ENCODE data around the gene GMFB. TPM values are rescaled to one million over a fixed set of nuclear protein-coding genes. Genes with fewer than 3 reads are reported as not detected.

The GMFB gene
- total and polyA plus RNA-seq, 2 experiments from 2014 or later, result 56.5 to 88.3 TPM

DNA sequence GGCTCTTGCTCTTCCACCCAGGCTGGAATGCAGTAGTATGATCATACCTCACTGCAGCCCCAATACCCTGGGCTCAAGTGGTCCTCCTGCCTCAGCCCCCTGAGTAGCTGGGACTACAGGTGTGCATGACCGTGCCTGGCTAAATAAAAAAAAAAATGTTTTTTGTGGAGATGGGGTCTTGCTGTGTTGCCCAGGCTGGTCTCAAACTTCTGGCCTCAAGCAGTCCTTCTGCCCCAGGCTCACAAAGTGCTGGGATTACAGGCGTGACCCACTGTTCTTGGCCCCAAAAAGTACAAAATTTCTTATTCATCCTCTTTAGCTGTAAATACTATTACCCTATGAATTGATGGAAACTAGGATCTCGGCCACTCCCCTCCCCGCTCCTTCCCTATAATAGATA, 35.6 kb upstream of the GMFB start (continued):
- TF ChIP-seq, protein P1, sequence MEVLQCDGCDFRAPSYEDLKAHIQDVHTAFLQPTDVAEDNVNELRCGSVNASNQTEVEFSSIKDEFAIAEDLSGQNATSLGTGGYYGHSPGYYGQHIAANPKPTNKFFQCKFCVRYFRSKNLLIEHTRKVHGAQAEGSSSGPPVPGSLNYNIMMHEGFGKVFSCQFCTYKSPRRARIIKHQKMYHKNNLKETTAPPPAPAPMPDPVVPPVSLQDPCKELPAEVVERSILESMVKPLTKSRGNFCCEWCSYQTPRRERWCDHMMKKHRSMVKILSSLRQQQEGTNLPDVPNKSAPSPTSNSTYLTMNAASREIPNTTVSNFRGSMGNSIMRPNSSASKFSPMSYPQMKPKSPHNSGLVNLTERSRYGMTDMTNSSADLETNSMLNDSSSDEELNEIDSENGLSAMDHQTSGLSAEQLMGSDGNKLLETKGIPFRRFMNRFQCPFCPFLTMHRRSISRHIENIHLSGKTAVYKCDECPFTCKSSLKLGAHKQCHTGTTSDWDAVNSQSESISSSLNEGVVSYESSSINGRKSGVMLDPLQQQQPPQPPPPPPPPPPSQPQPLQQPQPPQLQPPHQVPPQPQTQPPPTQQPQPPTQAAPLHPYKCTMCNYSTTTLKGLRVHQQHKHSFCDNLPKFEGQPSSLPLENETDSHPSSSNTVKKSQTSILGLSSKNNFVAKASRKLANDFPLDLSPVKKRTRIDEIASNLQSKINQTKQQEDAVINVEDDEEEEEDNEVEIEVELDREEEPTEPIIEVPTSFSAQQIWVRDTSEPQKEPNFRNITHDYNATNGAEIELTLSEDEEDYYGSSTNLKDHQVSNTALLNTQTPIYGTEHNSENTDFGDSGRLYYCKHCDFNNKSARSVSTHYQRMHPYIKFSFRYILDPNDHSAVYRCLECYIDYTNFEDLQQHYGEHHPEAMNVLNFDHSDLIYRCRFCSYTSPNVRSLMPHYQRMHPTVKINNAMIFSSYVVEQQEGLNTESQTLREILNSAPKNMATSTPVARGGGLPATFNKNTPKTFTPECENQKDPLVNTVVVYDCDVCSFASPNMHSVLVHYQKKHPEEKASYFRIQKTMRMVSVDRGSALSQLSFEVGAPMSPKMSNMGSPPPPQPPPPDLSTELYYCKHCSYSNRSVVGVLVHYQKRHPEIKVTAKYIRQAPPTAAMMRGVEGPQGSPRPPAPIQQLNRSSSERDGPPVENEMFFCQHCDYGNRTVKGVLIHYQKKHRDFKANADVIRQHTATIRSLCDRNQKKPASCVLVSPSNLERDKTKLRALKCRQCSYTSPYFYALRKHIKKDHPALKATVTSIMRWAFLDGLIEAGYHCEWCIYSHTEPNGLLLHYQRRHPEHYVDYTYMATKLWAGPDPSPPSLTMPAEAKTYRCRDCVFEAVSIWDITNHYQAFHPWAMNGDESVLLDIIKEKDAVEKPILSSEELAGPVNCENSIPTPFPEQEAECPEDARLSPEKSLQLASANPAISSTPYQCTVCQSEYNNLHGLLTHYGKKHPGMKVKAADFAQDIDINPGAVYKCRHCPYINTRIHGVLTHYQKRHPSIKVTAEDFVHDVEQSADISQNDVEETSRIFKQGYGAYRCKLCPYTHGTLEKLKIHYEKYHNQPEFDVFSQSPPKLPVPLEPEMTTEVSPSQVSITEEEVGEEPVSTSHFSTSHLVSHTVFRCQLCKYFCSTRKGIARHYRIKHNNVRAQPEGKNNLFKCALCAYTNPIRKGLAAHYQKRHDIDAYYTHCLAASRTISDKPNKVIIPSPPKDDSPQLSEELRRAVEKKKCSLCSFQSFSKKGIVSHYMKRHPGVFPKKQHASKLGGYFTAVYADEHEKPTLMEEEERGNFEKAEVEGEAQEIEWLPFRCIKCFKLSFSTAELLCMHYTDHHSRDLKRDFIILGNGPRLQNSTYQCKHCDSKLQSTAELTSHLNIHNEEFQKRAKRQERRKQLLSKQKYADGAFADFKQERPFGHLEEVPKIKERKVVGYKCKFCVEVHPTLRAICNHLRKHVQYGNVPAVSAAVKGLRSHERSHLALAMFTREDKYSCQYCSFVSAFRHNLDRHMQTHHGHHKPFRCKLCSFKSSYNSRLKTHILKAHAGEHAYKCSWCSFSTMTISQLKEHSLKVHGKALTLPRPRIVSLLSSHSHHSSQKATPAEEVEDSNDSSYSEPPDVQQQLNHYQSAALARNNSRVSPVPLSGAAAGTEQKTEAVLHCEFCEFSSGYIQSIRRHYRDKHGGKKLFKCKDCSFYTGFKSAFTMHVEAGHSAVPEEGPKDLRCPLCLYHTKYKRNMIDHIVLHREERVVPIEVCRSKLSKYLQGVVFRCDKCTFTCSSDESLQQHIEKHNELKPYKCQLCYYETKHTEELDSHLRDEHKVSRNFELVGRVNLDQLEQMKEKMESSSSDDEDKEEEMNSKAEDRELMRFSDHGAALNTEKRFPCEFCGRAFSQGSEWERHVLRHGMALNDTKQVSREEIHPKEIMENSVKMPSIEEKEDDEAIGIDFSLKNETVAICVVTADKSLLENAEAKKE (CRISPR knock-in tag; IDR thresholded peaks at IDR 0.05), result no peak
- TF ChIP-seq ZNF114 (CRISPR knock-in tag; IDR thresholded peaks at IDR 0.05), result no peak
- TF ChIP-seq, protein P2, sequence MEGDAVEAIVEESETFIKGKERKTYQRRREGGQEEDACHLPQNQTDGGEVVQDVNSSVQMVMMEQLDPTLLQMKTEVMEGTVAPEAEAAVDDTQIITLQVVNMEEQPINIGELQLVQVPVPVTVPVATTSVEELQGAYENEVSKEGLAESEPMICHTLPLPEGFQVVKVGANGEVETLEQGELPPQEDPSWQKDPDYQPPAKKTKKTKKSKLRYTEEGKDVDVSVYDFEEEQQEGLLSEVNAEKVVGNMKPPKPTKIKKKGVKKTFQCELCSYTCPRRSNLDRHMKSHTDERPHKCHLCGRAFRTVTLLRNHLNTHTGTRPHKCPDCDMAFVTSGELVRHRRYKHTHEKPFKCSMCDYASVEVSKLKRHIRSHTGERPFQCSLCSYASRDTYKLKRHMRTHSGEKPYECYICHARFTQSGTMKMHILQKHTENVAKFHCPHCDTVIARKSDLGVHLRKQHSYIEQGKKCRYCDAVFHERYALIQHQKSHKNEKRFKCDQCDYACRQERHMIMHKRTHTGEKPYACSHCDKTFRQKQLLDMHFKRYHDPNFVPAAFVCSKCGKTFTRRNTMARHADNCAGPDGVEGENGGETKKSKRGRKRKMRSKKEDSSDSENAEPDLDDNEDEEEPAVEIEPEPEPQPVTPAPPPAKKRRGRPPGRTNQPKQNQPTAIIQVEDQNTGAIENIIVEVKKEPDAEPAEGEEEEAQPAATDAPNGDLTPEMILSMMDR (conservative IDR thresholded peaks at IDR 0.05; ENCODE audit: low read depth in 2 of 2), result no peak
- no peak for TF ChIP-seq POLR2AphosphoS5 (IDR thresholded peaks at IDR 0.05; ENCODE audit: low read depth)
- TF ChIP-seq ZNF331 (CRISPR knock-in tag; IDR thresholded peaks at IDR 0.05; ENCODE audit: low read depth), result no peak
- no peak for TF ChIP-seq STAT1 (IDR thresholded peaks at IDR 0.05; ENCODE audit: unreplicated experiment)
- TF ChIP-seq EZH2 (IDR thresholded peaks at IDR 0.05; ENCODE audit: low read depth, unreplicated experiment), result no peak
- no peak for TF ChIP-seq JUNB (IDR thresholded peaks at IDR 0.05; ENCODE audit: unreplicated experiment)
- no peak for TF ChIP-seq ETS1 (IDR thresholded peaks at IDR 0.05)

Data from GM23338 (cell line).